LNCAP (cell line): ENCODE data around the gene C19orf85.

Experiments used
- CTCF ChIP-seq: fragments of 450-650 bp; IDR thresholded peaks from 2 replicates; pipeline ENCODE4 v1.5.1; 2017; ENCODE audit warnings: mild to moderate bottlenecking

C19orf85 gene

GRCh38 chr19:55419103-55419502, 45.4 kb downstream of the C19orf85 start:
- TF ChIP-seq CTCF, result no peak

GRCh38 chr19:55418185-55418584, 46.4 kb downstream of the C19orf85 start:
- TF ChIP-seq CTCF, result peak; percentile 58
